H1 (cell line): ENCODE data around the gene PLCH2. TPM values are rescaled to one million over a fixed set of nuclear protein-coding genes. Genes with fewer than 3 reads are reported as not detected.

Experiments used
- CTCF ChIA-PET: fragments of 300-600 bp; sonication (Branson Sonifier 250); formaldehyde crosslinking; loops from one replicate; lab custom pipeline; 2021; ENCODE audit not compliant: partially characterized antibody; lab: Charles Lee
- POLR2A ChIA-PET: fragments of 300-600 bp; sonication (Branson Sonifier 250); formaldehyde crosslinking; loops from one replicate; lab custom pipeline; 2021; ENCODE audit warnings: inconsistent platforms; ENCODE audit not compliant: partially characterized antibody; lab: Charles Lee
- DNase-seq, 2 experiments: peaks; one replicate each; pipeline versions ENCODE4 v3.0.0 to v3.0.0-alpha.2; 2010 to 2022; ENCODE audit warnings: low spot score in 2 of 2, low read depth in 1 of 2, mixed read lengths in 1 of 2
- FAIRE-seq: peaks from 2 replicates; lab custom pipeline; 2011; peaks lifted over from hg19 to GRCh38; lab: Jason Lieb, UNC
- H2AFZ ChIP-seq: 2 replicates; pipeline ENCODE4 v1.8.1; 2012; ENCODE audit warnings: low read length, inconsistent platforms
- H2AK5ac ChIP-seq: 2 replicates; pipeline ENCODE4 v1.6.1; 2013; ENCODE audit warnings: low read depth, low read length
- H2BK120ac ChIP-seq: replicated peaks from 2 replicates; pipeline ENCODE3; 2013; ENCODE audit warnings: low read depth, low read length, inconsistent platforms
- H2BK12ac ChIP-seq: 2 replicates; pipeline ENCODE4 v1.6.1; 2013; ENCODE audit warnings: low read depth, low read length
- H2BK15ac ChIP-seq: 2 replicates; pipeline ENCODE4 v1.6.1; 2013; ENCODE audit warnings: low read length
- H2BK20ac ChIP-seq: 2 replicates; pipeline ENCODE4 v1.6.1; 2013; ENCODE audit warnings: low read length
- H2BK5ac ChIP-seq: 2 replicates; pipeline ENCODE4 v1.6.1; 2013; ENCODE audit warnings: low read depth, low read length
- H3K14ac ChIP-seq: 2 replicates; pipeline ENCODE4 v1.6.1; 2013; ENCODE audit warnings: inconsistent platforms; ENCODE audit not compliant: insufficient read length
- H3K18ac ChIP-seq: 2 replicates; pipeline ENCODE4 v1.6.1; 2013; ENCODE audit warnings: low read length; ENCODE audit errors: extremely low read depth
- H3K23ac ChIP-seq: 2 replicates; pipeline ENCODE4 v1.6.1; 2013; ENCODE audit warnings: inconsistent platforms; ENCODE audit not compliant: insufficient read length
- H3K23me2 ChIP-seq: 2 replicates; pipeline ENCODE4 v1.6.1; 2013; ENCODE audit warnings: low read depth, low read length
- H3K27ac ChIP-seq: 2 replicates; pipeline ENCODE4 v1.6.1; 2011; ENCODE audit warnings: low read depth, low read length, inconsistent platforms
- H3K27me3 ChIP-seq, 4 experiments: replicated peaks in 1 of 4; 1 replicate in 1 of 4; 2 replicates in 3 of 4; pipeline versions ENCODE4 v1.6.1 to v1.8.1; 2011 to 2013; ENCODE audit warnings: low read length in 3 of 4, mild to moderate bottlenecking in 3 of 4, inconsistent platforms in 2 of 4, mixed read lengths in 2 of 4, moderate library complexity in 1 of 4; ENCODE audit not compliant: control insufficient read depth in 3 of 4, insufficient read depth in 3 of 4; ENCODE audit errors: extremely low read depth in 1 of 4
- H3K36me3 ChIP-seq, 4 experiments: 2 replicates each; pipeline versions ENCODE4 v1.6.1 to v1.8.1; 2011 to 2013; ENCODE audit warnings: mild to moderate bottlenecking in 4 of 4, low read length in 3 of 4, moderate library complexity in 2 of 4, control low read depth in 1 of 4, inconsistent platforms in 1 of 4; ENCODE audit not compliant: insufficient read depth in 4 of 4, control insufficient read depth in 2 of 4
- H3K4ac ChIP-seq: replicated peaks from 2 replicates; pipeline ENCODE3; 2013; ENCODE audit warnings: low read length, low read depth, mixed read lengths, inconsistent platforms; ENCODE audit not compliant: insufficient read length
- H3K4me1 ChIP-seq, 4 experiments: replicated peaks in 1 of 4; 1 replicate in 1 of 4; 2 replicates in 3 of 4; pipeline versions ENCODE4 v1.6.1 to v1.8.1; 2011 to 2013; ENCODE audit warnings: low read length in 3 of 4, inconsistent platforms in 2 of 4, mixed read lengths in 1 of 4; ENCODE audit not compliant: insufficient read depth in 4 of 4, control insufficient read depth in 3 of 4
- H3K4me2 ChIP-seq, 2 experiments: 2 replicates each; pipeline versions ENCODE4 v1.6.1 to v1.8.1; 2011 to 2013; ENCODE audit warnings: low read depth in 2 of 2, low read length in 2 of 2, control low read depth in 1 of 2, inconsistent platforms in 1 of 2, mild to moderate bottlenecking in 1 of 2; ENCODE audit not compliant: insufficient read depth in 1 of 2
- H3K4me3 ChIP-seq, 4 experiments: fragments of 200-600, 300-600 bp in 1 of 4; sonication (generic), shearing (Covaris generic), sonication (Bioruptor Twin) in 1 of 4; 2 replicates each; pipeline versions ENCODE4 v1.5.1 to v1.8.1; 2011 to 2016; ENCODE audit warnings: low read length in 4 of 4, low read depth in 3 of 4, control low read depth in 2 of 4, inconsistent platforms in 2 of 4, mild to moderate bottlenecking in 2 of 4, mixed read lengths in 1 of 4, moderate library complexity in 1 of 4; ENCODE audit not compliant: insufficient read depth in 2 of 4; ENCODE audit errors: extremely low read depth in 1 of 4
- H3K56ac ChIP-seq: replicated peaks from 2 replicates; pipeline ENCODE3; 2013; ENCODE audit warnings: low read depth, mild to moderate bottlenecking, mixed read lengths, low read length, inconsistent platforms; ENCODE audit not compliant: insufficient read length
- H3K79me1 ChIP-seq: 2 replicates; pipeline ENCODE4 v1.6.1; 2013; ENCODE audit warnings: low read depth, low read length, control low read depth
- H3K79me2 ChIP-seq, 2 experiments: 2 replicates each; pipeline versions ENCODE4 v1.6.1 to v1.8.1; 2012 to 2013; ENCODE audit warnings: low read length in 2 of 2, mild to moderate bottlenecking in 2 of 2, inconsistent platforms in 1 of 2; ENCODE audit not compliant: insufficient read depth in 2 of 2, control insufficient read depth in 1 of 2
- H3K9ac ChIP-seq, 4 experiments: replicated peaks in 1 of 4; 1 replicate in 1 of 4; 2 replicates in 3 of 4; pipeline versions ENCODE4 v1.6.1 to v1.8.1; 2011 to 2013; ENCODE audit warnings: low read depth in 3 of 4, low read length in 3 of 4, control low read depth in 2 of 4, mild to moderate bottlenecking in 2 of 4, moderate library complexity in 2 of 4, inconsistent platforms in 1 of 4; ENCODE audit errors: extremely low read depth in 1 of 4
- H3K9me3 ChIP-seq, 2 experiments: 2 replicates each; pipeline versions ENCODE4 v1.6.1 to v1.8.1; 2012 to 2013; ENCODE audit warnings: mild to moderate bottlenecking in 2 of 2, moderate library complexity in 2 of 2, control low read depth in 1 of 2, inconsistent platforms in 1 of 2, low read depth in 1 of 2, low read length in 1 of 2, mixed read lengths in 1 of 2; ENCODE audit not compliant: insufficient read depth in 2 of 2
- H4K20me1 ChIP-seq, 2 experiments: replicated peaks in 1 of 2; 2 replicates each; pipeline versions ENCODE3 to v1.8.1; 2011 to 2013; ENCODE audit warnings: inconsistent platforms in 2 of 2, low read length in 2 of 2, mild to moderate bottlenecking in 1 of 2; ENCODE audit not compliant: insufficient read depth in 2 of 2, control insufficient read depth in 1 of 2
- H4K5ac ChIP-seq: 2 replicates; pipeline ENCODE4 v1.6.1; 2013; ENCODE audit warnings: low read length, low read depth, mixed read lengths, inconsistent platforms; ENCODE audit not compliant: insufficient read length
- H4K8ac ChIP-seq: 2 replicates; pipeline ENCODE4 v1.8.0; 2013; ENCODE audit warnings: mild to moderate bottlenecking, moderate library complexity, low read length, inconsistent platforms; ENCODE audit not compliant: insufficient read depth; ENCODE audit errors: extremely low read depth
- H4K91ac ChIP-seq: replicated peaks from 2 replicates; pipeline ENCODE3; 2013; ENCODE audit warnings: low read length, mixed read lengths, inconsistent platforms; ENCODE audit not compliant: insufficient read length
- ATF2 ChIP-seq: IDR thresholded peaks from 2 replicates; pipeline ENCODE4 v1.6.1; 2012; ENCODE audit warnings: low read length, inconsistent platforms
- BACH1 ChIP-seq: IDR thresholded peaks from 2 replicates; pipeline ENCODE4 v1.6.1; 2012; ENCODE audit warnings: low read length, improper control_type of control experiment
- BRCA1 ChIP-seq: IDR thresholded peaks from 2 replicates; pipeline ENCODE4 v1.6.1; 2012; ENCODE audit warnings: low read depth, low read length, improper control_type of control experiment
- CTBP2 ChIP-seq: IDR thresholded peaks from 2 replicates; pipeline ENCODE4 v1.7.0; 2011; ENCODE audit warnings: borderline replicate concordance, mild to moderate bottlenecking, moderate library complexity, mixed read lengths, low read length; ENCODE audit not compliant: insufficient read depth, insufficient read length
- EZH2 ChIP-seq: fragments of 200-600 bp; sonication (generic); IDR thresholded peaks from 2 replicates; pipeline ENCODE4 v1.7.1; 2012; ENCODE audit warnings: low read depth, mild to moderate bottlenecking, moderate library complexity, low read length, inconsistent platforms; ENCODE audit not compliant: severe bottlenecking
- HDAC6 ChIP-seq: IDR thresholded peaks from one replicate; pipeline ENCODE4 v1.7.1; 2012; ENCODE audit warnings: low read depth, mild to moderate bottlenecking, inconsistent platforms, low read length, moderate library complexity
- NRF1 ChIP-seq: IDR thresholded peaks from 2 replicates; pipeline ENCODE4 v1.6.1; 2011; ENCODE audit warnings: mild to moderate bottlenecking, low read depth, low read length, improper control_type of control experiment
- SIRT6 ChIP-seq: IDR thresholded peaks from one replicate; pipeline ENCODE4 v1.7.1; 2012; ENCODE audit warnings: low read length, inconsistent platforms
- SP2 ChIP-seq: IDR thresholded peaks from 2 replicates; pipeline ENCODE4 v1.6.1; 2012; ENCODE audit warnings: mild to moderate bottlenecking, low read length, inconsistent platforms
- SRF ChIP-seq: IDR thresholded peaks from 2 replicates; pipeline ENCODE4 v1.6.1; 2011; ENCODE audit warnings: mild to moderate bottlenecking, low read depth, low read length, moderate library complexity
- TCF12 ChIP-seq: IDR thresholded peaks from 2 replicates; pipeline ENCODE4 v1.6.1; 2011; ENCODE audit warnings: low read depth, mild to moderate bottlenecking, low read length
- TEAD4 ChIP-seq: IDR thresholded peaks from 2 replicates; pipeline ENCODE4 v1.6.1; 2012; ENCODE audit warnings: low read depth, low read length, inconsistent platforms, mixed read lengths
- ZNF274 ChIP-seq: IDR thresholded peaks from 2 replicates; pipeline ENCODE4 v1.7.0; 2012; ENCODE audit warnings: low read length, borderline replicate concordance; ENCODE audit errors: extremely low read depth
- WGBS, 2 experiments: shearing (Covaris generic) in 1 of 2; methylation state at CpG; one replicate each; pipeline versions ENCODE4 v1.1.6 to v1.1.7; 2013 to 2015; ENCODE audit warnings: low lambda C conversion rate in 2 of 2, mixed read lengths in 2 of 2, inconsistent platforms in 1 of 2, low coverage in 1 of 2, missing lambda C conversion rate in 1 of 2; ENCODE audit not compliant: insufficient replicate concordance in 2 of 2, insufficient coverage in 1 of 2, insufficient read length in 1 of 2; ENCODE audit errors: extremely low coverage in 1 of 2, missing lambda C conversion rate in 1 of 2; 5-methylcytosine and 5-hydroxymethylcytosine counted together
- polyA plus RNA-seq, 7 experiments: library from polyadenylated mRNA; depleted of rRNA in 3 of 7; stranded (reverse) in 5 of 7; unstranded in 2 of 7; fragments of >200 nt in 5 of 7; fragments of 200-250 nt in 2 of 7; gene quantifications; 1 replicate in 5 of 7; 2 replicates in 1 of 7; 4 replicates in 1 of 7; pipeline versions ENCODE4 v1.2.1 to v1.2.3, GENCODE V29; 2011 to 2013; ENCODE audit warnings: missing spikeins in 2 of 7, mixed read lengths in 2 of 7
- total RNA-seq: library from RNA; stranded (reverse); fragmentation: NEBNext Ultra II Directional; extraction: Animal tissue kit (Norgen Biotek cat#: 25700); gene quantifications from 2 replicates; pipeline ENCODE4 v1.2.1, GENCODE V29; 2021

PLCH2 gene
- total and polyA plus RNA-seq, 2 of the 8 experiments (the other 6 are each of a cell fraction or from before 2014, with no cell fraction given) = 0.14 to 0.19 TPM

DNA sequence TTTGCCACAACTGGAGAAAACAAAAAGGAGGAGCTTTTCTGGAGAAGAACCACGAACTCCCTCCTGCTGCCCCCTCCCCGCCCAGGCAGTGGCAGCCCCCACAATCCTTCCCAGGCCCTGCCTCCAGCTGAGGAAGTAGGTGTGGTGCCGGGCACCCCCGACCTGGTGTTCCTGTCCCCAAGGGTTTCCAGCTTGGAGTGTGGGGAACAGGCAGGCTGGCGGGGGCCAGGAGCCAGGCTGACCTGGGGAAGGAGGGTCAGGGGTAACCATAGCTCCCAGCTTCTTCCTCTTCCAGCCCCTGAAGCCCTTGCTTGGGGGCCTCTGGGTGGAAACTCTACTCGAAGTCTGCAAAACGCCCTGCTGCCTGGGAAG lies 58.2 kb downstream of the PLCH2 start:
- Histone ChIP-seq H2BK15ac (no peak overlapping the region), H4K5ac (no peak overlapping the region), H3K4me2 (no peak overlapping the region), H3K23ac (no peak overlapping the region), H2BK120ac (no peak overlapping the region), H2BK5ac (no peak overlapping the region), H3K36me3 (no peaks in the 10 kb centered on the region), H3K56ac (no peak overlapping the region), H3K18ac (no peak overlapping the region), H3K9me3 (no peaks in the 10 kb centered on the region), H3K4me1 (peaks cover 0 to 21% (median 13%) of the 10 kb centered on the region in 4 experiments; a peak in 6 of 7 replicates), H3K79me2 (no peaks in the 10 kb centered on the region), H3K4me3 (no peak overlapping the region), H4K20me1 (peaks cover 0 to 10% of the 10 kb centered on the region in 2 experiments), H4K91ac (no peak overlapping the region), H2AFZ (no peak overlapping the region), H3K23me2 (peaks cover 4% of the 10 kb centered on the region; the same call in 1 of the 2 replicates), H3K27ac (no peak overlapping the region), H3K4ac (no peak overlapping the region), H2BK12ac (no peak overlapping the region), H3K79me1 (no peaks in the 10 kb centered on the region), H2BK20ac (no peak overlapping the region), H3K14ac (no peak overlapping the region), H2AK5ac (no peak overlapping the region), H4K8ac (no peak overlapping the region), H3K27me3 (peaks cover 17 to 80% (median 60%) of the 10 kb centered on the region in 4 experiments), H3K9ac (no peak overlapping the region)
- ChIA-PET POLR2A (interaction anchor here (1.4 to 2.9 kb wide), 2 partner anchors 8 to 10 kb away, joined by 6 to 13 read pairs; partner anchors contain the start of gene PANK4), CTCF (interaction anchor here (0.7 to 3.7 kb wide), 8 partner anchors 10 to 118 kb away, joined by 3 to 16 read pairs (median 6); no protein-coding TSS in a partner anchor)
- FAIRE-seq (no peak), DNase-seq (no peak)
- 57% methylated on average over 7 of the region's 7 CpGs; no CpG with 5 or more reads in 1 of the 2 experiments for WGBS, 2 experiments
- TF ChIP-seq EZH2 (no peak), SIRT6 (no peak), BACH1 (no peak), TCF12 (no peak), NRF1 (no peak), BRCA1 (no peak), SP2 (no peak), ZNF274 (no peak), CTBP2 (no peak), TEAD4 (no peak), HDAC6 (no peak), SRF (no peak), ATF2 (no peak)
